Neural crest cell (in vitro differentiated cells): ENCODE results near the gene PRPF19. TPM values are rescaled to one million over a fixed set of nuclear protein-coding genes. Genes with fewer than 3 reads are reported as not detected.

Source experiments
- DNase-seq: peaks from one replicate; pipeline ENCODE4 v3.0.0; 2021; ENCODE audit warnings: low read depth, mixed read lengths, low spot score
- H3K27ac Mint-ChIP-seq: one replicate; pipeline ENCODE4 v1.8.0; 2021; ENCODE audit warnings: mild to moderate bottlenecking, mixed read lengths; ENCODE audit not compliant: unreplicated experiment
- H3K27me3 Mint-ChIP-seq: 2 replicates; pipeline ENCODE4 v1.8.0; 2021; ENCODE audit warnings: low read depth, mild to moderate bottlenecking, mixed read lengths
- H3K36me3 Mint-ChIP-seq: 2 replicates; pipeline ENCODE4 v1.8.0; 2021; ENCODE audit warnings: low read depth, mild to moderate bottlenecking, mixed read lengths
- H3K4me1 Mint-ChIP-seq: 2 replicates; pipeline ENCODE4 v1.8.0; 2021; ENCODE audit warnings: mixed read lengths
- H3K4me3 Mint-ChIP-seq: one replicate; pipeline ENCODE4 v1.8.0; 2021; ENCODE audit warnings: mild to moderate bottlenecking, mixed read lengths
- H3K9me3 Mint-ChIP-seq: 2 replicates; pipeline ENCODE4 v1.8.0; 2021; ENCODE audit warnings: mixed read lengths
- total RNA-seq: library from RNA; stranded (reverse); gene quantifications from 2 replicates; pipeline ENCODE4 v1.2.1, GENCODE V29; 2021
- TF ChIP-seq, protein P1 (sequence below): fragments of 200-600 bp; sonication (generic); conservative IDR thresholded peaks from 2 replicates; pipeline ENCODE4 v1.5.0; 2021; ENCODE audit warnings: antibody characterized with exemption, mild to moderate bottlenecking

PRPF19 gene
- total RNA-seq, 1 donor from 2014 or later, result 183 TPM

DNA sequence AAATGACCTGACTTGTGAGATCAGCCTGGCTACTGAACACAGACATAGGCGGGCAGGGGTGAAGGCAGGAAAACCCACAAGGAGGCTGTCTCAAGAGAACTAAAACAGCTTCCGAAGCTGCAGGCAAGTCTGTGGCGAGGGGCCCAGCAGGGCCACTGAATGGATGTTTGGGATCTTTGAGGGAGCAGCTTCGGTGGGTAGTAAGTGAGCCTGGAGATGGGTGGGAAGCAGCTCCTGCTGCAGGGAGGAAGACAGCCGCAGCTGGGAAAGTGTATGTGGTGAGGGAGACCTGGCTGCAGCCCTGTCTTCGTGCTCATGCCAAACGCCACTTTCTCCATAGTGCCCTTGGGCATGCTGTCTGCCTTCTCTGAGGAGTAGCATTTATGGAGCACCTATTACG is 61.0 kb downstream of the PRPF19 start:
- H3K4me3 Mint-ChIP-seq, result peak overlapping the region; percentile 82
- H3K27me3 Mint-ChIP-seq, result peaks cover 2% of the 10 kb centered on the region
- peak overlapping the region; percentile 47 for H3K27ac Mint-ChIP-seq
- H3K36me3 Mint-ChIP-seq, result no peaks in the 10 kb centered on the region
- no peak for DNase-seq
- H3K9me3 Mint-ChIP-seq, result no peaks in the 10 kb centered on the region
- peaks cover 42% of the 10 kb centered on the region for H3K4me1 Mint-ChIP-seq
- TF ChIP-seq, protein P1, sequence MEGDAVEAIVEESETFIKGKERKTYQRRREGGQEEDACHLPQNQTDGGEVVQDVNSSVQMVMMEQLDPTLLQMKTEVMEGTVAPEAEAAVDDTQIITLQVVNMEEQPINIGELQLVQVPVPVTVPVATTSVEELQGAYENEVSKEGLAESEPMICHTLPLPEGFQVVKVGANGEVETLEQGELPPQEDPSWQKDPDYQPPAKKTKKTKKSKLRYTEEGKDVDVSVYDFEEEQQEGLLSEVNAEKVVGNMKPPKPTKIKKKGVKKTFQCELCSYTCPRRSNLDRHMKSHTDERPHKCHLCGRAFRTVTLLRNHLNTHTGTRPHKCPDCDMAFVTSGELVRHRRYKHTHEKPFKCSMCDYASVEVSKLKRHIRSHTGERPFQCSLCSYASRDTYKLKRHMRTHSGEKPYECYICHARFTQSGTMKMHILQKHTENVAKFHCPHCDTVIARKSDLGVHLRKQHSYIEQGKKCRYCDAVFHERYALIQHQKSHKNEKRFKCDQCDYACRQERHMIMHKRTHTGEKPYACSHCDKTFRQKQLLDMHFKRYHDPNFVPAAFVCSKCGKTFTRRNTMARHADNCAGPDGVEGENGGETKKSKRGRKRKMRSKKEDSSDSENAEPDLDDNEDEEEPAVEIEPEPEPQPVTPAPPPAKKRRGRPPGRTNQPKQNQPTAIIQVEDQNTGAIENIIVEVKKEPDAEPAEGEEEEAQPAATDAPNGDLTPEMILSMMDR, result no peak

DNA sequence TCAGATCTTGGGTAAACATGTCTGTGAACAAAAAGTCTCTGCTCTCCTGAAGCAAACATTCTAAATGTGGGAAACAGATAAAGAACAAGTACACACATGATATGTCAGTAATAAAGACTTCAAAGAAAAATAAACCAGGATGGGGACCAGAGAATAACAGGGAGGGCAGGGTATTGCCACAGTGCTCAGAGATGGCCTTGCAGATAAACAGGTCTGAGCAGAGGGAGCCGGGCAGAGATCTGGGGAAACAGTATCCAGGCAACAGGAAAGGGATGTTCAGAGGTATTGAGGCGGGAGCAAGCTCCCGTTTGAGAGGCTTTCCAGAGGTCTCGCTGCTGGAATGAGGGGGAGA is 61.5 kb downstream of the PRPF19 start:
- DNase-seq, result no peak
- Mint-ChIP-seq H3K27me3 (peaks cover 2% of the 10 kb centered on the region), H3K36me3 (no peaks in the 10 kb centered on the region), H3K9me3 (no peaks in the 10 kb centered on the region), H3K4me3 (peak overlapping the region; percentile 82), H3K4me1 (peaks cover 42% of the 10 kb centered on the region), H3K27ac (no peak overlapping the region)
- TF ChIP-seq, protein P1, result no peak

DNA sequence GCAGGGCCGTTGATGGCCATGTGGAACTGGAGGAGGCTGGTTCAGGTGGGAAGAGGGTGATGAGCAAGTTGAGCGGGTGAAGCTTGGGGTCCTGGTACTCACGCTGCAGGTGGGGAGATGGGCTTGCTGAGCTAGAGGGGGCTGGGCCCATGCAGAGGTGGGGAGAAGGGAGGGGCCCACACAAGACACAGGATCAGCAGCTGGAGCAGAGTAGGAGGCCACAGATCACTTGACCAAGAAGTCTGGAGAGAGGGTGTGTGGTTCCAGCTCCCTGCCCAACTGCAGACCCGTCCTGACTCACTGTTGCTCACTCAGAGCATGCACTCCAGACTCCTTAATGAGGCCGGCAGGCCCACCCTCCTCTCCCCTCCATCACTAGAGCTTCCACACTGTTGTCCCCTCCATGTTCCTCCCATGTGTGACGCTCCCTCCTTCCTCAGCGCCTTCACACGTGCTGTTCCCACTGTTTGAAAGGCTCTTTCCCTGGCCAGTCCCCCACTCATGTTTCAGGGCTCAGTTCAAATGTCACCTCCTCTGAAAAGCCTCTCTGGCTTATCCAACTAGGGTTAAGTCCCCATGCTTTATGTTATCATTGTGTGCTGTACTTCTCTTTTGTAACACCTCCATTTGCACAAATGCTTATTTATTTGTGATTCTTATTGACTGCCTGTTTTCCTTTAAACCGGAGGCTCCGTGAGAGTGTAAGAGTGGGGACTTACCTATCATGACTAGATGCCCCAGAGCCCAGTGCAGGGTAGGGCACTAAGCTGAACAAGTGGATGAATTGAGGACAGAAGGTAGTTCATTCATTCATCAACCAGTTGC is 62.1 kb downstream of the PRPF19 start:
- no peak for DNase-seq
- Mint-ChIP-seq H3K36me3 (no peaks in the 10 kb centered on the region), H3K27me3 (peaks cover 2% of the 10 kb centered on the region), H3K9me3 (no peaks in the 10 kb centered on the region), H3K4me3 (peak overlapping the region; percentile 82), H3K27ac (peak overlapping the region; percentile 40), H3K4me1 (peaks cover 42% of the 10 kb centered on the region)
- TF ChIP-seq, protein P1, result no peak

DNA sequence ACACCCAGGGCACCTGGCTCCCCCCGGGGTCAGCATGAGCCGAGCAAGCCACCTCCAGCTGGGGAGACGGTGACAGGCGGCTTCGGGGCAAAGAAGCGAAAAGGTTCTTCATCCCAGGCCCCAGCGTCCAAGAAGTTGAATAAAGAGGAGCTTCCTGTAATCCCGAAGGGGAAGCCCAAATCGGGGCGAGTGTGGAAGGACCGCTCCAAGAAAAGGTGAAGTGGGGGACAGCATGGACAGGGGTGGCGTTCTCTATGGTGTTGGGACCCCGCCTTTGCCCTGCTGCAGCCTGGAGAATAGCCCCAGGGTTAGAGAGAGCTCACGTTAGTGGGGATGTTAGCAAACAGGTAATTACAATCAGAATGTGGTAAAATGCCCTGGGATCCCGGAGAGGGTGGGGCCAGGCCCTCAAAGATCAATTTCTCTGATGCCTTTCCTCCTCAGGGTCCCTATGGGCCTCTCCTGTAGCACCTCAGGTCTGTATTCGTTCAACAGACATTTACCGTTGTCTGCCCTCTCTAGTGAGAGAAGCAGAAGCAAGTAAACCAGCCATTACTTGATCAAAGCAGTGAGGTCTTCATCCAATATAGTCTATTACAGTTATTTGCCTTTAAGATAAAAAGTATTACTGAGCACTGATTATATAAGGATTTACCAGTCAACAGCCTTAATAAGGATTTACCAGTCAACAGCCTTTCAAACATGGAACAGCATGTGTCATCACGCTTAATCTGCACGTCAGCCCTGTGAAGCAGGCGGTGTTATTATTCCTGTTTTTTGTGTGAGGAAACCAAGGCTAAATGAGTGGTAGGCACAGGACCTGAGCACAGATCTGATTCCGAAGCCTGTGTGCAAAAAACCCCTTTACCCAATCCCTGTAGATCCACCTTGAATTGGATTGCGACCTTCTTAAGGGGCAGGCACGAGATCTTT is 63.5 kb downstream of the PRPF19 start:
- TF ChIP-seq, protein P1, result no peak
- no peaks in the 10 kb centered on the region for H3K36me3 Mint-ChIP-seq
- H3K4me3 Mint-ChIP-seq, result peak overlapping the region; percentile 82
- peak overlapping the region; percentile 57 for H3K27ac Mint-ChIP-seq
- no peak for DNase-seq
- peaks cover 42% of the 10 kb centered on the region for H3K4me1 Mint-ChIP-seq
- H3K27me3 Mint-ChIP-seq, result peaks cover 4% of the 10 kb centered on the region
- no peaks in the 10 kb centered on the region for H3K9me3 Mint-ChIP-seq

DNA sequence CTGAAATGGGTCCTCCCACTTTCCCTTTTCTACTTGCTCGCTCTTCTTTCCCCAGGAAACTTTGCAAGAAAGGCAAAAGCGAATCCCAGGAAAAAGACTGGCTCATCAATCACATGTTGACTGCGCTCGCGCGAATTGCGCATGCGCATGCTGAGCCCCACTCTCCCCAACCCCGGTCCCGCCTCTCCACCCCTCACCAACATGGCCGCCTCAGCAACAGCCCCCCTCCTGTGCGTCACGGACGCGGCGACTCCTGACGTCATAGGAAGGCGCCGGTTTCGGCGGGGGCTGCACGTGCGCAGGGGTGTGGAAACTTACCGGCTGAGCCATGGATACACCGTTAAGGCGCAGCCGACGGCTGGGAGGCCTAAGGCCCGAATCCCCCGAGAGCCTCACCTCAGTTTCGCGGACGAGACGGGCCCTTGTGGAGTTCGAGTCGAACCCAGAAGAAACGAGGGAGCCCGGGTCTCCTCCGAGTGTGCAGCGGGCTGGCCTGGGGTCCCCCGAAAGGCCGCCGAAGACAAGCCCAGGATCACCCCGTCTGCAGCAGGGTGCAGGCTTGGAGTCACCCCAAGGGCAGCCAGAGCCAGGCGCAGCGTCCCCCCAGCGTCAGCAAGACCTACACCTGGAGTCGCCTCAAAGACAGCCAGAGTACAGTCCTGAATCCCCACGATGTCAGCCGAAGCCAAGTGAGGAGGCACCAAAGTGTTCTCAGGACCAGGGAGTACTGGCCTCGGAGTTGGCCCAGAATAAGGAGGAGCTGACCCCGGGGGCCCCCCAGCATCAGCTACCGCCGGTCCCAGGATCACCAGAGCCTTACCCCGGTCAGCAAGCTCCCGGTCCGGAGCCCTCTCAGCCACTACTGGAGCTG is 64.4 kb downstream of the PRPF19 start, which contains the start of gene CCDC86:
Gene CCDC86, plus strand, starts transcription at position 317 of the 871 bp plus-strand sequence. Its CDS starts 12 bp downstream, at position 329.
- H3K4me3 Mint-ChIP-seq, result peak within 1 kb of the TSS; percentile 82
- DNase-seq, result peak; percentile 97
- no peaks in the 10 kb centered on the region for H3K9me3 Mint-ChIP-seq
- TF ChIP-seq, protein P1, result no peak
- peaks cover 42% of the 10 kb centered on the region for H3K4me1 Mint-ChIP-seq
- peak within 1 kb of the TSS; percentile 99 for H3K27ac Mint-ChIP-seq
- H3K27me3 Mint-ChIP-seq, result peaks cover 8% of the 10 kb centered on the region
- no peaks in the 10 kb centered on the region for H3K36me3 Mint-ChIP-seq
